Hepatocyte (in vitro differentiated cells): ENCODE results near the gene THYN1.

Experiments used
- EZH2 ChIP-seq: fragments of 200-600 bp; sonication (generic); IDR thresholded peaks from 2 replicates; pipeline ENCODE4 v1.6.1; 2016; ENCODE audit warnings: antibody characterized with exemption, mild to moderate bottlenecking, borderline replicate concordance
- TF ChIP-seq, protein P1 (sequence below): fragments of 200-600 bp; sonication (generic); IDR thresholded peaks from 2 replicates; pipeline ENCODE4 v1.5.1; 2016; ENCODE audit warnings: antibody characterized with exemption, mild to moderate bottlenecking; ENCODE audit not compliant: poor library complexity

DNA sequence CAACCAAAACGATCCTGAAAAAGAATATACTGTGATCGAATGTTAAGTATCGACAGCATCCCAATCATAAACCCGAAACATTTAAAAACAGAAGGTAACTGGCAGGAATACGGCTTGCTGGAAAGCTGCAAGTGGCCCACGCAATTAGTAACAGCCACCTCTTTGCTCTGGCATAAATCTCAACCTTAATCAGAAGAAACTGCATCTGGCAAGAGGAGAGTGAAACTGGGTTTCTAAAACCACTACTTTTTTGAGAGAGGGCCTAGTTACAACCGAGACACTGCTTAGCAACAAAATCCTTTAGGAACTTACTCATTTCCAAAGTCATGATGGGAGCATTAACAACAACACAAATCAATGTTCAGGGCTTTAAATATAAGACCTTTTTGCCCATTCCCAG lies 37.3 kb downstream of the THYN1 start:
- TF ChIP-seq, protein P1, sequence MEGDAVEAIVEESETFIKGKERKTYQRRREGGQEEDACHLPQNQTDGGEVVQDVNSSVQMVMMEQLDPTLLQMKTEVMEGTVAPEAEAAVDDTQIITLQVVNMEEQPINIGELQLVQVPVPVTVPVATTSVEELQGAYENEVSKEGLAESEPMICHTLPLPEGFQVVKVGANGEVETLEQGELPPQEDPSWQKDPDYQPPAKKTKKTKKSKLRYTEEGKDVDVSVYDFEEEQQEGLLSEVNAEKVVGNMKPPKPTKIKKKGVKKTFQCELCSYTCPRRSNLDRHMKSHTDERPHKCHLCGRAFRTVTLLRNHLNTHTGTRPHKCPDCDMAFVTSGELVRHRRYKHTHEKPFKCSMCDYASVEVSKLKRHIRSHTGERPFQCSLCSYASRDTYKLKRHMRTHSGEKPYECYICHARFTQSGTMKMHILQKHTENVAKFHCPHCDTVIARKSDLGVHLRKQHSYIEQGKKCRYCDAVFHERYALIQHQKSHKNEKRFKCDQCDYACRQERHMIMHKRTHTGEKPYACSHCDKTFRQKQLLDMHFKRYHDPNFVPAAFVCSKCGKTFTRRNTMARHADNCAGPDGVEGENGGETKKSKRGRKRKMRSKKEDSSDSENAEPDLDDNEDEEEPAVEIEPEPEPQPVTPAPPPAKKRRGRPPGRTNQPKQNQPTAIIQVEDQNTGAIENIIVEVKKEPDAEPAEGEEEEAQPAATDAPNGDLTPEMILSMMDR = no peak
- no peak for TF ChIP-seq EZH2
